Psoas muscle (tissue), 8 donors: Measurements from ENCODE around the gene GALNTL6. TPM values are rescaled to one million over a fixed set of nuclear protein-coding genes. Genes with fewer than 3 reads are reported as not detected.
"Not testable (repeated sequence)": the region's sequence is repeated elsewhere in the genome, so short reads cannot be mapped to it uniquely, and the experiment has no call there.

ENCODE experiments used
- ATAC-seq, 4 donors: fragments of 200-7000 bp; cut with Tn5 transposase; one replicate each; pipeline ENCODE4 v1.9.1; 2020; ENCODE audit warnings: moderate library complexity in 3 of 4, mild to moderate bottlenecking in 2 of 4
- DNase-seq, 2 donors: peaks; one replicate each; pipeline ENCODE4 v3.0.0-alpha.2; 2020
- H3K27ac ChIP-seq: fragments of 200-600 bp; one replicate; pipeline ENCODE4 v1.8.0; 2022
- H3K27me3 ChIP-seq, 3 donors: fragments of 200-600 bp in 1 of 3; one replicate each; pipeline versions ENCODE4 v1.6.1 to v1.8.0; 2013 to 2022; ENCODE audit warnings: low read length in 2 of 3, mild to moderate bottlenecking in 2 of 3, moderate library complexity in 1 of 3; ENCODE audit not compliant: insufficient read depth in 3 of 3
- H3K36me3 ChIP-seq, 2 donors: fragments of 200-600 bp in 1 of 2; one replicate each; pipeline versions ENCODE4 v1.6.1 to v1.8.0; 2013 to 2022; ENCODE audit warnings: low read depth in 1 of 2, mild to moderate bottlenecking in 1 of 2, moderate library complexity in 1 of 2; ENCODE audit not compliant: insufficient read depth in 1 of 2
- H3K4me1 ChIP-seq: fragments of 200-600 bp; one replicate; pipeline ENCODE4 v1.8.0; 2022
- H3K4me3 ChIP-seq: fragments of 200-600 bp; one replicate; pipeline ENCODE4 v1.8.0; 2022; ENCODE audit warnings: mild to moderate bottlenecking
- H3K9me3 ChIP-seq: fragments of 200-600 bp; one replicate; pipeline ENCODE4 v1.8.0; 2022
- CTCF ChIP-seq: fragments of 200-600 bp; IDR thresholded peaks from one replicate; pipeline ENCODE4 v1.8.0; 2022; ENCODE audit warnings: antibody characterized with exemption
- WGBS, 3 donors: extraction: QIAGEN DNeasy Blood & Tissue Kit; methylation state at CpG; one replicate each; pipeline versions ENCODE4 v1.1.6 to v1.1.7; 2013; 5-methylcytosine and 5-hydroxymethylcytosine counted together
- intact Hi-C, 2 donors: fragments of 100-400 bp; cut with DNase I; formaldehyde crosslinking; loops; one replicate each; pipeline versions ENCODE4 v1.11.0 to v1.14.2; 2022
- polyA plus RNA-seq, 3 donors: library from polyadenylated mRNA; stranded (reverse); fragments of 200-250 nt; gene quantifications; one replicate each; pipeline ENCODE4 v1.2.3, GENCODE V29; 2013
- total RNA-seq, 4 donors: library from RNA; stranded (reverse); fragmentation: NEBNext Ultra II Directional in 2 of 4; extraction: Animal tissue kit (Norgen Biotek cat#: 25700) in 2 of 4; gene quantifications; one replicate each; pipeline versions ENCODE4 v1.2.1 to v1.2.4, GENCODE V29; 2021 to 2023
- donor health status: healthy with polysubstance abuse.
- donor health status: DM: no; HTN: no; CAD: no; lungs with moderate emphysema.
- donor health status: Bipolar disorder and iron deficiency.
- donor health status: healthy.
- donor health status: DM: yes; HTN: yes; CAD: no.
- donor health status: DM: no; HTN: no; CAD: no.
- donor health status: DM: no; HTN: no; CAD: no.
- donor health status: DM: yes; HTN: yes; CAD: no.

GALNTL6 gene
- total and polyA plus RNA-seq, 7 donors = 0.01 to 0.91 (median 0.21) TPM; not detected in 3

DNA sequence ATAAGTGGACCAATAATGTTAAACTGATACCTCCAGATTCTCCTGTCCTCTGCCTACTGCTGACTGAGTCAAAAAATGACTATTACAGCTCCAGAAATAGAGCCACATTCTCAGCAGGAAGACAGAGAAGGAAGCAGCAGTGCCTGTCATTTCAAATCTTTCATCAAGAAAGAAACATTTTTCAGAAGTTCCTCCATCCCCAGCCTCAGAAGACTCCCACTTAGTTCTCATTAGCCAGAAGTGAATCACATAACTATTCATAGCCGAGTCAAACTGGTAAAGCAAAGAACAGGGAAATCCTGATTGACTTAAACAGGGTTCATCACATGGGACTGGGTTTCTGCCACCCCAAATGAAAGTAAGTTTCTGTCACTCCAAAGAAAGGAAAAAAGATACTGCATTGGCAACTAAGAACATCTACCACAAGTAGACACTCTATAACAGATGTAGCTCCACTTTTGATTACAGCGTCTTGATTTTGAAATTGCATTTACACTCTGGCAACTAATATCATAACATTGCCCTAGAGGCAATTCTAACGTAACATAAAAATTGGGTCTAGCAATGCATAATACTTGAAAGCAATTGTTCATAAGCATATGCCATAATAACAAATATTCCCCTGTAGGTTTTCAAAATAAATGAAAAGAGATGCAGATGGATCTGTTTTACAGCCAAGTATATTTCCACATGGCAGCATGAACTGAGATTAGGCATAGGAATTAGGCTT lies 599.8 kb downstream of the GALNTL6 start:
- TF ChIP-seq CTCF = no peak
- Histone ChIP-seq H3K9me3 (no peaks in the 10 kb centered on the region), H3K4me3 (no peak overlapping the region), H3K4me1 (no peaks in the 10 kb centered on the region), H3K27ac (no peak overlapping the region), H3K27me3 (no peaks in the 10 kb centered on the region), H3K36me3 (no peaks in the 10 kb centered on the region)
- intact Hi-C loops = no loop called here
- ATAC-seq (no peak), DNase-seq (no peak)
- 60 to 72% (median 71%) methylated on average over 3 of the region's 3 CpGs for WGBS, 3 donors

GRCh38 chr4:172428979-172429378 lies 615.8 kb downstream of the GALNTL6 start:
- H3K9me3 ChIP-seq, H3K36me3 ChIP-seq, H3K4me1 ChIP-seq, H3K27me3 ChIP-seq, ATAC-seq, DNase-seq, H3K27ac ChIP-seq, H3K4me3 ChIP-seq, intact Hi-C loops: not testable (repeated sequence)
- 94 to 96% (median 95%) methylated on average over 12 of the region's 12 CpGs for WGBS, 3 donors

GRCh38 chr4:172480471-172480870 lies 667.3 kb downstream of the GALNTL6 start:
- no peaks in the 10 kb centered on the region for H3K9me3 ChIP-seq
- ATAC-seq (no peak), DNase-seq (no peak)
- no peak overlapping the region for H3K27ac ChIP-seq
- no peaks in the 10 kb centered on the region for H3K36me3 ChIP-seq
- H3K27me3 ChIP-seq = no peaks in the 10 kb centered on the region
- intact Hi-C loops = no loop called here
- 41 to 56% (median 44%) methylated on average over 2 of the region's 2 CpGs for WGBS, 3 donors
- TF ChIP-seq CTCF = no peak
- H3K4me3 ChIP-seq = no peak overlapping the region
- no peaks in the 10 kb centered on the region for H3K4me1 ChIP-seq

GRCh38 chr4:172481802-172482508 lies 668.8 kb downstream of the GALNTL6 start:
- ATAC-seq (no peak), DNase-seq (no peak)
- Histone ChIP-seq H3K4me1 (no peaks in the 10 kb centered on the region), H3K9me3 (no peaks in the 10 kb centered on the region), H3K36me3 (no peaks in the 10 kb centered on the region), H3K27me3 (no peaks in the 10 kb centered on the region), H3K4me3 (no peak overlapping the region), H3K27ac (no peak overlapping the region)
- 90 to 94% (median 91%) methylated on average over 26 to 30 of the region's 30 CpGs for WGBS, 3 donors
- intact Hi-C loops = no loop called here
- no peak for TF ChIP-seq CTCF

DNA sequence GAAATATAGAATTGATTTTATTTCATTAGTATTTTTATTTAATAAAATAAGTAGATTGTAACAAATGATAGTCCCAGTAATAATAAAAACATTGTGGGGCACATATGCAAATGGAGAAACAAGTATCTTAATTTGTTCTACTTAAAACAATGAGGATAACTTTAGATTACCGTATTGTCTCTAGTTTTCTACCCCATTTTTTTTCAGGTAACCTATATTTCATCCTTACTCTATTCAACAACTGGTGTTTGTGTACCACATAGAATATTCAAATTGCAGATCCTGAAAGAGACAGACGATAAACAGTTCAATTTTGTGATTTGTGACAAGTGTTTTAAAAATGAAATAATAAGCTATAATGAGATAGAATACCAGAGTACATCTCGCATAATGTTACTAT lies 671.8 kb downstream of the GALNTL6 start:
- ATAC-seq = no peak

More for the DNA sequence above, 671.8 kb downstream of the GALNTL6 start:
- no peak for DNase-seq
- 89 to 90% (median 90%) methylated on average over 3 of the region's 3 CpGs for WGBS, 3 donors
- no peaks in the 10 kb centered on the region for H3K36me3 ChIP-seq
- intact Hi-C loops = no loop called here
- no peaks in the 10 kb centered on the region for H3K27me3 ChIP-seq
- no peaks in the 10 kb centered on the region for H3K9me3 ChIP-seq
- H3K4me1 ChIP-seq = no peaks in the 10 kb centered on the region
- no peak for TF ChIP-seq CTCF
- H3K4me3 ChIP-seq = no peak overlapping the region
- no peak overlapping the region for H3K27ac ChIP-seq
